Endodermal cell (in vitro differentiated cells): ENCODE measurements around the gene HS3ST2. TPM values are rescaled to one million over a fixed set of nuclear protein-coding genes. Genes with fewer than 3 reads are reported as not detected.

Experiments used
- DNase-seq: peaks from one replicate; pipeline ENCODE4 v3.0.0-alpha.2; 2017
- H3K27ac ChIP-seq: 2 replicates; pipeline ENCODE4 v1.5.1; 2013; ENCODE audit warnings: mild to moderate bottlenecking, low read depth, low read length, moderate library complexity
- H3K27me3 ChIP-seq: 2 replicates; pipeline ENCODE4 v1.6.1; 2013; ENCODE audit warnings: mild to moderate bottlenecking, low read length, moderate library complexity; ENCODE audit not compliant: insufficient read depth, control insufficient read depth, poor library complexity, severe bottlenecking
- H3K36me3 ChIP-seq: 2 replicates; pipeline ENCODE4 v1.7.0; 2013; ENCODE audit warnings: mild to moderate bottlenecking, low read length, moderate library complexity; ENCODE audit not compliant: control insufficient read depth, insufficient read depth
- H3K4me1 ChIP-seq: one replicate; pipeline ENCODE4 v1.7.0; 2013; ENCODE audit warnings: low read length; ENCODE audit not compliant: control insufficient read depth, insufficient read depth
- H3K4me3 ChIP-seq: 2 replicates; pipeline ENCODE4 v1.5.1; 2013; ENCODE audit warnings: mild to moderate bottlenecking, low read length, moderate library complexity
- H3K9ac ChIP-seq: 2 replicates; pipeline ENCODE4 v1.6.1; 2013; ENCODE audit warnings: mild to moderate bottlenecking, low read length, moderate library complexity; ENCODE audit not compliant: poor library complexity, severe bottlenecking; ENCODE audit errors: extremely low read depth
- H3K9me3 ChIP-seq: 2 replicates; pipeline ENCODE4 v1.6.1; 2013; ENCODE audit warnings: mild to moderate bottlenecking, low read length, moderate library complexity; ENCODE audit not compliant: control insufficient read depth
- H3K27ac Mint-ChIP-seq: 2 replicates; pipeline ENCODE4 v1.8.0; 2020; ENCODE audit warnings: mixed read lengths
- H3K27me3 Mint-ChIP-seq: 2 replicates; pipeline ENCODE4 v1.8.0; 2021; ENCODE audit warnings: mild to moderate bottlenecking, mixed read lengths; ENCODE audit not compliant: insufficient read depth
- H3K36me3 Mint-ChIP-seq: 2 replicates; pipeline ENCODE4 v1.8.0; 2020; ENCODE audit warnings: low read depth, mixed read lengths
- H3K4me1 Mint-ChIP-seq: 2 replicates; pipeline ENCODE4 v1.8.0; 2020; ENCODE audit warnings: mixed read lengths
- H3K4me3 Mint-ChIP-seq: 2 replicates; pipeline ENCODE4 v1.8.0; 2020; ENCODE audit warnings: mild to moderate bottlenecking, moderate library complexity, mixed read lengths
- H3K9me3 Mint-ChIP-seq: 2 replicates; pipeline ENCODE4 v1.8.0; 2020; ENCODE audit warnings: mild to moderate bottlenecking, mixed read lengths
- WGBS, 2 experiments: methylation state at CpG; one replicate each; pipeline versions ENCODE4 v1.1.5 to v1.1.7; 2013; ENCODE audit warnings: missing lambda C conversion rate in 2 of 2, mixed read lengths in 1 of 2; ENCODE audit not compliant: insufficient coverage in 1 of 2, insufficient read length in 1 of 2; 5-methylcytosine and 5-hydroxymethylcytosine counted together
- total RNA-seq, 2 donors: library from RNA; stranded (reverse); fragmentation: NEBNext Ultra II Directional in 1 of 2; extraction: Animal tissue kit (Norgen Biotek cat#: 25700) in 1 of 2; gene quantifications; 2 replicates in 1 of 2; 3 replicates in 1 of 2; pipeline ENCODE4 v1.2.1, GENCODE V29; 2021
- TF ChIP-seq, protein P1 (sequence below): fragments of 200-600 bp; sonication (generic); conservative IDR thresholded peaks from 2 replicates; pipeline ENCODE4 v1.5.0; 2021; ENCODE audit warnings: antibody characterized with exemption, mild to moderate bottlenecking

HS3ST2 gene
- total RNA-seq, 2 donors from 2014 or later, result 0.18 TPM; not detected in 1

DNA sequence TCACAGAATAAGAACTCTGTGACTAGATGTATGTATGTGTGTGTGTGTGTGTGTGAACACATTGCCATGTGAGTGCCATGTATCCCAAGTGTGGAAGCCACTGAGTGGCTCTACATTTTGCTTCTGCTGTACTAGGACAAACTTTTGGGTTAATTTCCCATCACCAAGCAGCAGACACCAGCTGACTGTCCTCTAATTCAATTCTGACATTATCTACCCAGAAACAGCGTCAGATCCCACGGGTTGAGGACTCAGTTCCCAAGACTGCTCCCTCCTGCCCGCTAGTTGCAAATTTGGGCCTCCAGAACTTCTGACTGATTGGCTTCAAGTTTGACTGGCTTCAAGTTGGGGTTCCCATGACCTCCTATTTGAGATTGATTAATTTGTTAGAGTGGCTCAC, 29.2 kb downstream of the HS3ST2 start:
- Histone ChIP-seq H3K9ac (no peak overlapping the region), H3K36me3 (no peaks in the 10 kb centered on the region), H3K27ac (no peak overlapping the region), H3K4me1 (no peaks in the 10 kb centered on the region), H3K27me3 (no peaks in the 10 kb centered on the region), H3K9me3 (no peaks in the 10 kb centered on the region), H3K4me3 (no peak overlapping the region)
- Mint-ChIP-seq H3K4me1 (no peaks in the 10 kb centered on the region), H3K4me3 (no peak overlapping the region), H3K36me3 (no peaks in the 10 kb centered on the region), H3K9me3 (no peaks in the 10 kb centered on the region), H3K27ac (no peak overlapping the region), H3K27me3 (no peaks in the 10 kb centered on the region)
- peak; percentile 2 for DNase-seq
- TF ChIP-seq, protein P1, sequence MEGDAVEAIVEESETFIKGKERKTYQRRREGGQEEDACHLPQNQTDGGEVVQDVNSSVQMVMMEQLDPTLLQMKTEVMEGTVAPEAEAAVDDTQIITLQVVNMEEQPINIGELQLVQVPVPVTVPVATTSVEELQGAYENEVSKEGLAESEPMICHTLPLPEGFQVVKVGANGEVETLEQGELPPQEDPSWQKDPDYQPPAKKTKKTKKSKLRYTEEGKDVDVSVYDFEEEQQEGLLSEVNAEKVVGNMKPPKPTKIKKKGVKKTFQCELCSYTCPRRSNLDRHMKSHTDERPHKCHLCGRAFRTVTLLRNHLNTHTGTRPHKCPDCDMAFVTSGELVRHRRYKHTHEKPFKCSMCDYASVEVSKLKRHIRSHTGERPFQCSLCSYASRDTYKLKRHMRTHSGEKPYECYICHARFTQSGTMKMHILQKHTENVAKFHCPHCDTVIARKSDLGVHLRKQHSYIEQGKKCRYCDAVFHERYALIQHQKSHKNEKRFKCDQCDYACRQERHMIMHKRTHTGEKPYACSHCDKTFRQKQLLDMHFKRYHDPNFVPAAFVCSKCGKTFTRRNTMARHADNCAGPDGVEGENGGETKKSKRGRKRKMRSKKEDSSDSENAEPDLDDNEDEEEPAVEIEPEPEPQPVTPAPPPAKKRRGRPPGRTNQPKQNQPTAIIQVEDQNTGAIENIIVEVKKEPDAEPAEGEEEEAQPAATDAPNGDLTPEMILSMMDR, result no peak
- 87 to 88% methylated on average over 3 of the region's 3 CpGs for WGBS, 2 experiments

- Histone ChIP-seq H3K36me3 (no peaks in the 10 kb centered on the region), H3K4me1 (no peaks in the 10 kb centered on the region), H3K27ac (no peak overlapping the region), H3K9ac (no peak overlapping the region), H3K4me3 (no peak overlapping the region), H3K9me3 (no peaks in the 10 kb centered on the region), H3K27me3 (no peaks in the 10 kb centered on the region)
- Mint-ChIP-seq H3K9me3 (no peaks in the 10 kb centered on the region), H3K4me1 (peaks cover 1% of the 10 kb centered on the region), H3K27me3 (no peaks in the 10 kb centered on the region), H3K36me3 (no peaks in the 10 kb centered on the region), H3K27ac (no peak overlapping the region), H3K4me3 (no peak overlapping the region)
- TF ChIP-seq, protein P1, result no peak
- no peak for DNase-seq
- 78 to 80% methylated on average over 1 to 2 of the region's 2 CpGs for WGBS, 2 experiments
Measured at GRCh38 chr16:22843856-22844255, 29.9 kb downstream of the HS3ST2 start.

- TF ChIP-seq, protein P1, result no peak
- H3K27me3 Mint-ChIP-seq, result no peaks in the 10 kb centered on the region
- H3K4me1 Mint-ChIP-seq, result peaks cover 1% of the 10 kb centered on the region
- Histone ChIP-seq H3K27me3 (no peaks in the 10 kb centered on the region), H3K4me1 (no peaks in the 10 kb centered on the region), H3K9ac (no peak overlapping the region), H3K36me3 (no peaks in the 10 kb centered on the region), H3K4me3 (no peak overlapping the region), H3K9me3 (no peaks in the 10 kb centered on the region), H3K27ac (no peak overlapping the region)
- H3K36me3 Mint-ChIP-seq, result no peaks in the 10 kb centered on the region
- H3K9me3 Mint-ChIP-seq, result no peaks in the 10 kb centered on the region
- H3K27ac Mint-ChIP-seq, result no peak overlapping the region
- peak; percentile 42 for DNase-seq
- 94 to 100% methylated on average over 1 to 2 of the region's 3 CpGs for WGBS, 2 experiments
- no peak overlapping the region for H3K4me3 Mint-ChIP-seq
Measured at GRCh38 chr16:22844416-22844815, 30.5 kb downstream of the HS3ST2 start.
